GM21367 (cell line): ENCODE measurements around the gene CACNB4.
"Not testable (repeated sequence)": the region's sequence is repeated elsewhere in the genome, so short reads cannot be mapped to it uniquely, and the experiment has no call there.

Source experiments
- ATAC-seq: cut with Tn5 transposase; IDR thresholded peaks from one replicate; pipeline ENCODE4 v1.9.1; 2021; ENCODE audit not compliant: unreplicated experiment

Gene CACNB4

DNA sequence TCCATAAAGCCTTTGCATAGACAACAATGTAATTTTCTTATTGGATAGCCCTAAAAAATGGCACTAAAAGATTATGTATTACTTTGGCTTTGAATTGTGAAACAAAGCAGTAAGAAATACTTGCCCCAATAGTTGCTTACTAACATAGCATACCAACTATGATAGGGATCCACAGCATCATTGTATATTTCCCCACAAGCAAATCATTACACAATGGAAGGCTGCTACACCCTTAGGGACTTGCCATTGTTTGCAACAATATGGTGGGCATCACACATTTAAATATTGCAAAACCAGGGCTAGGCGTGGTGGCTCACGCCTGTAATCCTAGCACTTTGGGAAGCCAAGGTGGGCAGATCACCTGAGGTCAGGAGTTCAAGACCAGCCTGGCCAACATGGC lies 74.4 kb downstream of the CACNB4 start:
- no peak for ATAC-seq

DNA sequence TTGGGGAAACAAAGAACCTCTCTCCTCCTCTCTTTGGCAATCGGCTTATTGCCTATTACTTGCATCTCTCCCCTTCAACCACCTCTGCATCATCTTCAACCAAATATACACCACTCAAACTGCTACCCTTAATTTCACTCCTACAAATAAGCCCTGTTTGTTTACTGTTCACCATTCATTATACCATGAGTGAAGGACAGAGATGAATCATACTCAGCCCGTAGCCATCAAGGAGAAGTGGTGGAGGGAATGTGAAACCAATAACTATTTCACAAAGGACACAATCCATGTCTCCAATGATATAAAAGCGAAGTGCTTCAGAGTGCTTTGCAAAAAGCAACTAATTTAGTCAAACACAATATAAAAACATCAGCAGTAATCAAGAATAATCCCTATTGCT lies 76.8 kb downstream of the CACNB4 start:
- no peak for ATAC-seq

DNA sequence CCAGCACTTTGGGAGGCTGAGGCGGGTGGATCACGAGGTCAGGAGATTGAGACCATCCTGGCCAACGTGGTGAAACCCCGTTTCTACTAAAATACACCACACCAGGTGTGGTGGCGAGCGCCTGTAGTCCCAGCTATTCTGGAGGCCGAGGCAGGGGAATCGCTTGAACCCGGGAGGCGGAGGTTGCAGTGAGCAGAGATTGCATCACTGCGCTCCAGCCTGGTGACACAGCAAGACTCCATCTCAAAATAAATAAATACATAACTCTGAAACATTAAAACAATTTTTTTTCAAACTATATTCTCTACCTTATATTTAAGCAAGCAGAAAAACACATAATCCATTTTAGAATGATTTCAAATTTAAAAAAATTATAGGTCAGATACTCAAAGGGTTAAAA lies 77.8 kb downstream of the CACNB4 start:
- not testable (repeated sequence) for ATAC-seq

DNA sequence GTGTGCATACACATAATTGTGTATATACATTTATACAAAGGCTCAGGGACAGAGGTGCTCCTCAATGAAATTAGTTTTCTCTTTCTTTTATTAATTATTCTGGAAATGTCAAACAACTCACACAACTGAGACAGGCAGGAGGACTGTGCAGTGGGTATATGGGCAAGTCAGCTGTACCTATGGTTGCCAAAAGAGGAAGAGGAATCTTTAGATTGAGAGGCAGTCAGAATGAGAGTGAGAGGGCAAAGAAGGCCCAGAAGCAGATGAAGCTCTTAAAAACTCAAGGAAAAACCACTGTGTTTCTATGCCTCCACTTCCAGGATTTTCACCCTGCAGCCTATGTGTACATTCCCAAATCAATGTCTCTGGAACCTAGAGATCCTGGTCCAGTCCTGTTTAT lies 79.1 kb downstream of the CACNB4 start:
- no peak for ATAC-seq

DNA sequence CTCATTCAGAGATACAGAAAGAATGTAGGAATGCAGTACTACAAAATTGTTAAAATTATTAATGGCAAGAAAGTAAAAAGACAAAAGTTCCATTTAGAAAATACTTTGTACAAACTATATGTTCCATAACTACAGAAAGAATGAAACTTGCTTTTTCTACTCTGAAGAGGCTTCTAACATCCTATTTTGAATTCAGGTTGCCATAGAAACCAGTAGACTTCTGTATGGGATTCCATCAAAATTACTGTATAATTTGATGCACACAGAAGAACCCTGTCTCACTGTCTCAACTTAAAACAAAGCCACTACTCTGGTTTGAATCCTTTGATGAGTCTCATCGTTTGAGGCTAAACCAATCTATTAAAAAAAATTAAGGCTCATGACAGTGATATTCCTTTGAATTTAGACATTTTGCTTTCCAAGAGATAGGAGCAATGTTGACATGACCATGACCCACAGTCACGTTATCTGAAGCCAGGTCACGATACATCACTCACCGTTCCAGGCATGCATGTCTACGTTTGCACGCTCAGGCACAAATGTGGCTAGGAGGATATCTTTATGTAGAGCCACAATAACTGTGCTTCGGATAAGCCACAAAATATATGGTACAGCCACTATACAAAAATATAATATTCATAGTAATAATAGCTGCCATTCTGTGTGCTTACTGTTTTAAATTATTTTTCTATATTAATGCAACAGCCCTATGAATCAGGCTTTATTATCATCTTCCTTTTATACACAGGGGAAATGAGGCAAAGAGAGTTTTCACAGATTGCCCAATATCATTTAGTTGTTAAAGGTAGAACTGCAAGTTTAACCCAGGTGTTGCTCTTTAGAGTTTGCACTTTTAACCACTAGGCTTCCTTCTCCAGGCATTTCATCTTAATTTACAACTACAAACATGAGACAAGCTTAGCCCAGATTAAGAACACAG lies 82.4 kb downstream of the CACNB4 start:
- no peak for ATAC-seq

DNA sequence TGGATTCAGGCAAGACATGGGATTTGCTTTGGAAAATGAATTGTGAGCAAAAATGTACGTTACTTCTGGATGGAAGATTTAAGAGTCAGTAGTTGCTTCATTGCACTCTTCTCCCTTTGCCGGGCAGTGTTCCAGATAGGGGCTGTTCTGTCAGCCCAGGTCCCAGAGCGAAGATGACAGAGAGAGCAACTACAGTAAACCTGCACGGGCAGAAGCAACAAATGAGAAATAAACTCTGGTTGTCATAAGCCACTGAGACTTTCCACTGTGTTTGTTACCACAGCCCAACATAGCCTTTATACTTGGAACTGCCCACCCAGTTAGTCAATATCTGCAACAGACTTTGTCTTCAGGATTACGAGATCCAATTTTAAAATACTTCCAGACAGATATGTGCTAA lies 83.3 kb downstream of the CACNB4 start:
- no peak for ATAC-seq

DNA sequence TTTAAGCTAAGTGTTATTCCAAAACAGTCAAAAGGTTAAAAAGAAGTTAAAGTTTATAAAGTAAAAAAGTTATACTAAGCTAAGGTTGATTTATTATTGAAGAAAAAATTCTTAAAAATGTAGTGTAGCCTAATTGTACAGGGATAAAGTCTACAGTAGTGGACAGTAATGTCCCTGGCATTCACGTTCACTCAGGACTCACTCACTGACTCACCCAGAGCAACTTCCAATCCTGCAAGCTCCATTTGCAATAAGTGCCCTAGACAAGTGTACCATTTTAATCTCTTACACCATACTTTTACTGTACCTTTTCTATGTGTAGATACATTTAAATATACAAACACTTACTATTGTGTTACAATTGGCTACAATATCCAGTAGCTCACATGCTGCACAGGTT lies 86.1 kb downstream of the CACNB4 start:
- ATAC-seq, result no peak

DNA sequence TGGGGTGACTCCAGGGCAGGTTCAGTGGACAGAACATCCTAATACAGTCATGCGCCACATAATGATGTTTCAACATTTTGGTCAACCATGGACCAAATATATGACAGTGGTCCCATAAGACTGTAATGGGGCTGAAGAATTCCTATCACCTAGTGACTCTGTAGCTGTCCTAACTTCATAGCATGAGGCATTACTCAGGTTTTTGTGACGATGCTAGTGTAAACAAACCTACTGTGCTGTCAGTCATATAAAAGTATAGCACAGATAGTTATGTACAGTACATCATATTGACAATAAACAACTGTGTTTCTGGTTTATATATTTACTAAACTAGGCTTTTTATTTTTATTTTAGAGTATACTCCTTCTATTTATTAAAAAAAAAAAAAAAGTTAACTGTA lies 87.1 kb downstream of the CACNB4 start:
- no peak for ATAC-seq

DNA sequence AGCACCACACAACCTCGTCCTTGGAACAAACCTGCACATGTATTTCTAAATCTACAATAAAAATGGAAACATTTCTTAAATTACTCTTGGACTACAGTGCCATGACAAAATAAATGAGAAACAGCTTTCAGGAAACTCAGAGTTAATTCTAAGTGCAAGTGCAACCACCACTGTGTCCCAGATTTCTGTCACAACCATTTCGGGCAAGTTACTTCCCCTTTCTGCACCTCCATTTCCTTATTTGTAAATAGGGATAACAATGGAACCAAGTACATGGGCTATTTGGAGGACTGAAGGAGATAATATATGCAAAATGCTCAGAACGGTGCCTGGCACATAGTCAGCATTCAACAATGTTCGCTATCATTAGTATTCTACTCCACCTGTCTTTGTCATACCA lies 93.2 kb downstream of the CACNB4 start:
- no peak for ATAC-seq

DNA sequence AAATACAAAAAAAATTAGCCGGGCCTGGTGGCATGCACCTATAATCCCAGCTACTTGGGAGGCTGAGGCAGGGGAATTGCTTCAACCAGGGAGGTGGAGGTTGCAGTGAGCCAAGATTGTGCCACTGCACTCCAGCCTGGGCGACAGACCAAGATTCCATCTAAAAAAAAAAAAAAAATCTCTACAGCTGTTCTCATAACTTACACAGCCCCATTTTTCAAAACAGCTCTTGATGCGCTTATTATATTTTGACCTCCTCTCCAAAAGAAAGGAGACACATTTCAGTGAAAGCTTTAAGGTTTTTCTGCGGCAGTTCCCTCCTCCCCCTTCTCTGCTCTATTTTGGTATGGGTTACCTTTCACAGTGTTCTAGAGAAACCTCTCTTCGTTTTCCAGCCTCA lies 95.6 kb downstream of the CACNB4 start:
- not testable (repeated sequence) for ATAC-seq

DNA sequence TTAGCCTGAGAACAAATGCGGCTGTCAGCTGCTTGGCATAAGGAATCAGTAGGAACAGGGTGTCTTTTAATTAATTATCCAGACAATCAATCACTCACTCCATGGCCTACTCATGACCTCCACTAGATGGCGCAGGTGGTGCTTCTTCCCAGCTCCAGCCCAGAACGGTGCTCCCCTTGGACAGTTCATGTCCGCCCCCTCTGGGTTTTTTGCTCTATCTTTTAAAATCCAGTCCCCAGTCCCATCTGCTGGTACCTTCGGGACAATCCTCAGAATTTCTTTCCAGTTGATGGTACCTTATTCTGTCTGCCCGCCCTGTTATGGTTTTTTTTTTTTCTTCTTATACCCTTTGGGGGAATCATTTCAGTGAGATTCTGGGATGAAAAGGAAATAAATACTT lies 99.8 kb downstream of the CACNB4 start:
- peak; percentile 68 for ATAC-seq

DNA sequence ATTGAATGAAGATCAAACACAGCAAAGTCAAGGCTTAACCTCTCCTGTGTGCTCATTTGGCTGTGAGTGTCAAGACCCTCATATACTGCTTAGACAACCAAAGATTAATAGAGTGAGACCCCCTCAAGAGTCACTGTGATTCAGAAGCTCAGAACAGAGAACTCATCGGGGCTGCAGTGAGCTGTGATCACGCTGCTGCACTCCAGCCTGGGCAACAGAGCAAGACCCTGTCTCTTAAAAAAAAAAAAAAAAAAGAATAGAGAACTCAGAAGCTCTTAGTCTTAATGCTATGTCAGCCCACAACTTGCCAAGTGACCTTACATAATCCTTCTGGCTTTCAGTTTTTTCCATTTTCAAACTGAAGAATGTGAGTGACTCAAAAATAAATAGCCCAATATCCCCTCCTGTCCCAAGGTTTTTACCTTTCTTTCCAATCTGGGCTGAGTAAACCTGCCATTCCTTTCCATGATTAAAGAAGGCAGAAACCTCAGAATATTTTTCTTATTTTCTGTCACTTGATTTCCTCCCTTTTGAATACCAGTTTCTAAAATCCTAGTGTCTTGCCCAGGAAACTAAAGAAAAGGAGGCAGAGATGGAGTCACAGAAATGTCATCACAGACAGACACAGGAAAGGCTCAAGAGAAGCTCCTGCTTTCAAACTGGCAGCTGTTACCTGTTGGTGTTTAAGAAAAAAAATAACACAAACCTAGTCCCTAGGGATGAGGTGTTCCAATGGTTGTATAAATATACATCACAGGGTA lies 102.4 kb downstream of the CACNB4 start:
- no peak for ATAC-seq

DNA sequence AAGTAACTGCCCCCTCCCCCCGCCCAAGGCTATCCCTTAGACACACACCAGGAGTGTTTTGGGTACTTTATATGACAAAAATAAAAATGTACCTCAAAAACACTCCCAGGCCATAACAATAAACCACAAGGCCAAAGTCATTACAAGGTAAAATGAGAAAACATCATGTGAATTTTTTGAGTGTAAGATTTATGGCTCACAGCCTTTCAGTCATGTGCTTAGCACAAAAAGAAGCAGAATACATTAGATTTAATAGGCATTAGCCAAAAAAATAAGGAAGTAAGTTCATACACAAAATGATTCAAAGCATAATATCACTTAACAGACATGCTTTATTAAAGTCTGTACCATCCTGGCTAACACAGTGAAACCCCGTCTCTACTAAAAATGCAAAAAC lies 103.7 kb downstream of the CACNB4 start:
- no peak for ATAC-seq

DNA sequence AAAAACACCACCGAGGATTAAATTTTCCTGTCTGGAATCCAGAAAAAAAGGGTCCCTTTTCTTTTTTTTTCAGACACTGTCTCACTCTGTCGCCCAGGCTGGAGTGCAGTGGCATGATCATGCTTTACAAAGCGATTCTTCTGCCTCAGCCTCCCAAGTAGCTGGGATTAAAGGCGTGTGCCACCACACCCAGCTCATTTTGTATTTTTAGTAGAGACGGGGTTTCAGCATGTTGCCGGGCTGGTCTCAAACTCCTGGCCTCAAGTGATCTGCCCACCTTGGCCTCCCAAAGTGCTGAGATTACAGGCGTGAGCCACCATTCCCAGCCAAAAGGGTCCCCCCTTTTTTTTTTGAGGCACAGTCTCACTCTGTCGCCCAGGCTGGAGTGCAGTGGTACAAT lies 104.7 kb downstream of the CACNB4 start:
- ATAC-seq, result not testable (repeated sequence)

DNA sequence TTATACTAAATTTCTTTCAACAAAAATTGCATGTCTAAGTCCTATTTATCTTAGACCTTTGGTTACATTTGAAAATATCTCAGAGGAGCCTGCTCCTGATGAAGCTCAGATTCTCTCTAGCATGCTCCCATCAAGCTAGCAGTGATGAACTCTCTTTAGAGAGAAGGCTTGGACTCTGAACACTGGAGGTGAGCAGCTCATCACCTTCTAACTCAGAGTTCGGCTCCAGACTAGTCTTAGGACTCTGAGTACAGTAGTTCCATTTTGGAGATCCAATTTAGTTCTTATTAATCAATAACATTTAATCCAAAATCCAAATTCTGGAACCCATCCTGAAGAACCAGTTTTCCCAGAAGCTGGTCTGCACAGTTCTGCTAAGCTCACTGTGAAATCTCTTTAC lies 107.8 kb downstream of the CACNB4 start:
- ATAC-seq, result no peak

DNA sequence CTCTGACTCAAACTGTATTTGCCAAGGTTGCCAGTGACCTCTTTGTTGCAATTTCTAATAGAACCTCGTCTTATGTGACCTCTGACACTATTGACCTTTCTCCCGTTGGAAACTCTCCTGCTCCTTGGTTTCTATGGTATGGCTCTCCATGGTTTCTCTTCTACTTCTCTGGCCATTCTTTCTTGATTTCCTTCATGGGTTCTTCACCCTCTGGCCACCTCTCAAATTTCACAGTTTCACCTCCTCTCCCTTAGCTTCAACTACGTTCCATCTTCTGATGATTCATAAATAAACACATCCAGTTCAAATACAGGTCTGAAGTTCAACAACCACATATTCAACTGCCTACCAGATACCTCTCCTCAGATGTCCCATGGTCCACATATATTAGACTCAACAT lies 109.5 kb downstream of the CACNB4 start:
- no peak for ATAC-seq

DNA sequence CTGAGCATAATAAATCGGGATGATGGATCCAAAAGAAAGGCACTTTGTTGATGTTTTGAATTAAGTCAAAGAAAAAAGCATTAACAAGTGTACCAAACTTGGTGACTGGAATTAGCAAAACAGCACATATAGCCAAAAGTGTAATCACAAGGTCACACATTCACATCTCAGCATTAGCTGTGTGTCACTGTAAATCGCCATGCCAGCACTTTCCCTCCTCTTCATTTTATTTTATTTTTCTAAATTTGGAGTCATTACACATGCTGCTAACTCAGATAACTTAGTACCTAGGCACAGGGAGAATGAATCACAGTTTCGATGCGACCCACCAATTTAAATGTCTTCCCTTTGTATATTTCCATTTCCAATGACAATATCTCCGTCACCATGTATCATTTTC lies 111.4 kb downstream of the CACNB4 start:
- no peak for ATAC-seq

DNA sequence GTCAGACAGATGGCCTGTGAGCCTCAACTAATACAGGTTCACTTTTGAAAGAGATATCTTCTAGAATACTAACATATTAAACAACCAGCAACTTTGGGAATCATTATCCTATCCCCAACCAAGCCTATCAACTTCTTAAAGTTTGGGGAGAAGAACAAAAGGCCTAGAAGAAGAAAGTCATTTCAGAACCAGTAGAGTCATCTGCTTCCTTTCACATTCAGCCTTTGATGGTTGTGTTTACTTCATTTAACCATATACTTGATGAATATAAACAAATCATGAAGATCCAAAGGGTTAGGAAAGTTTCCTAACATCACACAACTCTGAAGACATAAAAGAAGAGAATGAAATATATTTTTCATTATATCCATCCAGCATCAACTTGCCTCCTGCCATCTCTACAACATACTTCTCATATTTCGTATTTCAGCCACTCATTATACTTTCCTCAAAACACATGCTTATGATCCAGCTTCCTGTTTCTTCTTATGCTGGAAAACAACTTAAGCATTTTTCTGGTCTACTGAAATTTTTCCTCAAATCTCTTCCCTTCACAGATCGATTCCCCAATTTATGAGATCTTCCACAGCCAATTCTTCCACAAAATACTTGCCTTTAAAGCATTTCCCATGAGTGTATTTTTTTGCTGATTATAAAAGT lies 114.3 kb downstream of the CACNB4 start:
- ATAC-seq, result no peak

DNA sequence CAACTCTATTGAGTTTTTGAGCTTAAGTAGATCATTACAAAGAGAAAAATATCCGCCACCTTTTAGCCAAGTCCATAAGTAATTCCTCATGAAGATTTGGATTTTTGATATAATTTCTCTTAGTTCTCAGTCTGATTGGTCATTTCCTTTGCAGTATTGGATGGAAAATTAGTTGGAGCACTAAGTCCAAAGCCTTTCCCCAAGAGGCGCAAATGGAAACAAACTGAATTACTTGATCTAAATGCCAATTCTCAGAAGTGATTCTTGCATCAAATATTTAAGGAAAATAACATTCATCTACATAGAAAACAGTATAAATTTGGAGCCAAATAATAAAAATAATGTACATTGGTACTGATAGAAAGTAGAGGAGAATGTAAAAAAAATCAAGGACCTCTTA lies 115.6 kb downstream of the CACNB4 start:
- ATAC-seq, result no peak

DNA sequence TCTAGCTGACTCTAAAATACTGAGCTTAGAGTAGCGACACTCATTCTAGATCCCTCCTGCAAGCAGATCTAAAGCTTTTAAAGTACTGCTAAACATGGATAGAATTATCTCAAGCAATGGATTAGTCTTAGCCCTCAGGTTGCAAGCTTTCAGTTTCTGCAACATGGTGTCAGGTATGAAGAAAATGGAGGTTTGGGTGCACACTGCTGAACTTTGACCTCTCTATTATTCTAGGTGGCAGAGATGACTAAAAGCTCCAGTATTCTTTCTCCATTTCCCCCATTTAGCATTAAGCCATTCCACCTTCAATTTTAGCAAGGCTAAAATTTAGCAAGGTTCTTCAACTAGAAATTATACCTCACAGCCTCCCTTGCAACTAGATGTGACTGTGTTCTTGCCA lies 117.0 kb downstream of the CACNB4 start:
- ATAC-seq, result no peak

DNA sequence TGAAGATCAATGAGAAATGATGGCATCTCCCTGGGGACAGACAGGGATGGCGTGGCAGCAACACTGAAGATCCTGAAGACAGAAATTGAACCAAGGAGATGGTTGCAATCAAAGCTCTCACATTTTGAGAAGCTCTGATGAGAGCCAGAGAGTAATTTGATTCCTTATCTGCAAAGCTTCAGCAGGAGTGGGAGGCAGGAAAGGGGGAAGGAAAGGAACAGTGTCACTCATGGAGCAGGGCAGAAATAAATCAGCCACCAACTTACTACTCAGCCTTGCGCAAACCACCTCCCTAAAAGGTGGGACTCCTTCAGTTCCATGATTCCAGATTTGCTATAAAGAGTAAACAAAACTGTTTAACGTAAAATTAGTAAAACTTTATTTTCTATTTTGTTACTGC lies 119.2 kb downstream of the CACNB4 start:
- no peak for ATAC-seq

DNA sequence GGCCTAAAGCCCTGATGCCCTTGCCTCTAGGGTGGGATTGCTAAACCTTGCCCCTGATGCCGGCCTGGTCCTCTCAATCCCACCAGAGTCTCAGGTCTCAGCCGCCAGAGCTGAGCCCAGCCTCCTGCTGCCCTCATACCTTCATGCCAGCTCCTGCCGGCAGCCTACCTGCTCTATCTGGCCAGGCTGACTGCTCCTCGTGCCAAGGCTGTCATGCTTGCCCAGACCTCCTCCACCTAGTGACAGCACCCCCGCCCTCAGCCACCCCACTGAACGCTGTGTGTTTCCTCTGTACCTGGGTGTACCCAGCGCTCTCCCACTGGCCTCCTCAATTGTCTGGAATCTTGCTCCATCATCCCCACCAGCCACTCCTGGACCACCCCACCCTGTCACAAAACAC lies 120.1 kb downstream of the CACNB4 start:
- ATAC-seq, result no peak
